ENCODE data around the gene AMIGO2.

Gene AMIGO2

GRCh38 chr12:47078733-47079467 is 859 bp downstream of the AMIGO2 start:
- Histone ChIP-seq H3K4me1 (peaks cover 16 to 36% (median 23%) of the 10 kb centered on the region in 10 experiments), H3K27me3 (peaks cover 20 to 69% (median 62%) of the 10 kb centered on the region in 11 experiments), H3K9me3 (replicated peaks in 1 of 11) (no peaks in the 10 kb centered on the region), H3K4me3 (peak overlapping the region; percentile 61 to 88 (median 72)), H4K20me1 (peaks cover 0 to 4% (median 0%) of the 10 kb centered on the region in 11 experiments; a peak in 1 of 22 replicates), H3K9ac (peak overlapping the region; percentile 14 to 83 (median 71); a peak in 20 of 22 replicates), H3K36me3 (no peaks in the 10 kb centered on the region), H3K27ac (peak overlapping the region in 4 of 11 experiments; percentile 27 to 73 (median 68); a peak in 6 of 22 replicates), H3K4me2 (peak overlapping the region; percentile 93 to 99 (median 96))
- no peak for TF ChIP-seq Cebpa-rat (IDR thresholded peaks at IDR 0.05)

- Histone ChIP-seq H3K4me3 (peak overlapping the region in 1 of 10 experiments; percentile 4; a peak in 1 of 20 replicates), H3K9ac (no peak overlapping the region), H4K20me1 (peaks cover 0 to 4% (median 0%) of the 10 kb centered on the region in 11 experiments; a peak in 1 of 22 replicates), H3K36me3 (no peaks in the 10 kb centered on the region), H3K4me2 (peak overlapping the region in 2 of 11 experiments; percentile 95 to 96; a peak in 2 of 22 replicates), H3K27me3 (peaks cover 20 to 67% (median 62%) of the 10 kb centered on the region in 11 experiments), H3K27ac (no peak overlapping the region), H3K4me1 (peaks cover 16 to 35% (median 23%) of the 10 kb centered on the region in 10 experiments), H3K9me3 (replicated peaks in 1 of 11) (no peaks in the 10 kb centered on the region)
- TF ChIP-seq Cebpa-rat (IDR thresholded peaks at IDR 0.05) = no peak
Measured at GRCh38 chr12:47078086-47078395, 1.7 kb downstream of the AMIGO2 start.

GRCh38 chr12:47077206-47078085 is 2.3 kb downstream of the AMIGO2 start:
- Histone ChIP-seq H3K4me2 (peak overlapping the region in 2 of 11 experiments; percentile 11 to 96; a peak in 3 of 22 replicates), H3K9me3 (replicated peaks in 1 of 11) (no peaks in the 10 kb centered on the region), H3K36me3 (no peaks in the 10 kb centered on the region), H4K20me1 (peaks cover 0 to 4% (median 0%) of the 10 kb centered on the region in 11 experiments; a peak in 1 of 22 replicates), H3K4me1 (peaks cover 16 to 33% (median 23%) of the 10 kb centered on the region in 10 experiments), H3K4me3 (peak overlapping the region in 1 of 10 experiments; percentile 4; a peak in 1 of 20 replicates), H3K9ac (no peak overlapping the region), H3K27me3 (peaks cover 20 to 61% (median 58%) of the 10 kb centered on the region in 11 experiments), H3K27ac (no peak overlapping the region)
- no peak for TF ChIP-seq Cebpa-rat (IDR thresholded peaks at IDR 0.05)

- Histone ChIP-seq H3K9me3 (replicated peaks in 1 of 11) (no peaks in the 10 kb centered on the region), H4K20me1 (peaks cover 0 to 4% (median 0%) of the 10 kb centered on the region in 11 experiments; a peak in 1 of 22 replicates), H3K4me1 (peaks cover 7 to 17% (median 14%) of the 10 kb centered on the region in 10 experiments; a peak in 19 of 20 replicates), H3K4me2 (no peak overlapping the region), H3K4me3 (no peak overlapping the region), H3K36me3 (no peaks in the 10 kb centered on the region), H3K27ac (no peak overlapping the region), H3K9ac (no peak overlapping the region), H3K27me3 (peaks cover 20 to 41% (median 38%) of the 10 kb centered on the region in 11 experiments)
- TF ChIP-seq Cebpa-rat (IDR thresholded peaks at IDR 0.05) = no peak
Measured at GRCh38 chr12:47075192-47076084, 4.3 kb downstream of the AMIGO2 start.

GRCh38 chr12:47074757-47075156 is 5.0 kb downstream of the AMIGO2 start:
- H3K4me2 ChIP-seq = no peak overlapping the region
- no peak overlapping the region for H3K9ac ChIP-seq
- no peak overlapping the region for H3K4me3 ChIP-seq
- TF ChIP-seq Cebpa-rat (IDR thresholded peaks at IDR 0.05) = no peak
- H3K4me1 ChIP-seq = peaks cover under 1 to 12% (median 8%) of the 10 kb centered on the region in 10 experiments; a peak in 18 of 20 replicates
- no peaks in the 10 kb centered on the region for H3K9me3 ChIP-seq (replicated peaks in 1 of 11)
- peaks cover 20 to 34% (median 32%) of the 10 kb centered on the region in 11 experiments for H3K27me3 ChIP-seq
- H3K27ac ChIP-seq = no peak overlapping the region
- H3K36me3 ChIP-seq = no peaks in the 10 kb centered on the region
- peaks cover 0 to 4% (median 0%) of the 10 kb centered on the region in 11 experiments; a peak in 1 of 22 replicates for H4K20me1 ChIP-seq

GRCh38 chr12:47073951-47074350 is 5.8 kb downstream of the AMIGO2 start:
- no peaks in the 10 kb centered on the region for H3K9me3 ChIP-seq (replicated peaks in 1 of 11)
- H3K27me3 ChIP-seq = peaks cover 18 to 26% (median 24%) of the 10 kb centered on the region in 11 experiments
- peaks cover 0 to 4% (median 0%) of the 10 kb centered on the region in 11 experiments; a peak in 1 of 22 replicates for H4K20me1 ChIP-seq
- H3K4me2 ChIP-seq = no peak overlapping the region
- no peak overlapping the region for H3K27ac ChIP-seq
- TF ChIP-seq Cebpa-rat (IDR thresholded peaks at IDR 0.05) = no peak
- no peaks in the 10 kb centered on the region for H3K36me3 ChIP-seq
- H3K9ac ChIP-seq = no peak overlapping the region
- H3K4me3 ChIP-seq = no peak overlapping the region
- peaks cover 0 to 10% (median 4%) of the 10 kb centered on the region in 10 experiments; a peak in 14 of 20 replicates for H3K4me1 ChIP-seq

- Histone ChIP-seq H3K27me3 (peaks cover 0 to under 1% (median 0%) of the 10 kb centered on the region in 11 experiments; a peak in 1 of 22 replicates), H3K4me1 (no peaks in the 10 kb centered on the region), H3K9me3 (replicated peaks in 1 of 11) (no peaks in the 10 kb centered on the region), H3K4me2 (no peak overlapping the region), H3K36me3 (no peaks in the 10 kb centered on the region), H3K4me3 (no peak overlapping the region), H3K9ac (no peak overlapping the region), H3K27ac (no peak overlapping the region), H4K20me1 (no peaks in the 10 kb centered on the region)
- no peak for TF ChIP-seq Cebpa-rat (IDR thresholded peaks at IDR 0.05)
Measured at GRCh38 chr12:47071241-47071852, 8.4 kb downstream of the AMIGO2 start.

GRCh38 chr12:47070310-47070709 is 9.4 kb downstream of the AMIGO2 start:
- Histone ChIP-seq H3K9ac (no peak overlapping the region), H3K9me3 (replicated peaks in 1 of 11) (no peaks in the 10 kb centered on the region), H4K20me1 (no peaks in the 10 kb centered on the region), H3K27ac (no peak overlapping the region), H3K4me2 (no peak overlapping the region), H3K4me1 (no peaks in the 10 kb centered on the region), H3K4me3 (no peak overlapping the region), H3K36me3 (no peaks in the 10 kb centered on the region), H3K27me3 (no peaks in the 10 kb centered on the region; a peak in 1 of 22 replicates)
- TF ChIP-seq Cebpa-rat (IDR thresholded peaks at IDR 0.05) = no peak

All from BLaER1 treated with 17β-estradiol and CSF1 and Interleukin-3, amounts not matched to agents 10 nM and 100 nM (cell line).